Measurements from ENCODE around the gene MYO10.

MYO10 gene

DNA sequence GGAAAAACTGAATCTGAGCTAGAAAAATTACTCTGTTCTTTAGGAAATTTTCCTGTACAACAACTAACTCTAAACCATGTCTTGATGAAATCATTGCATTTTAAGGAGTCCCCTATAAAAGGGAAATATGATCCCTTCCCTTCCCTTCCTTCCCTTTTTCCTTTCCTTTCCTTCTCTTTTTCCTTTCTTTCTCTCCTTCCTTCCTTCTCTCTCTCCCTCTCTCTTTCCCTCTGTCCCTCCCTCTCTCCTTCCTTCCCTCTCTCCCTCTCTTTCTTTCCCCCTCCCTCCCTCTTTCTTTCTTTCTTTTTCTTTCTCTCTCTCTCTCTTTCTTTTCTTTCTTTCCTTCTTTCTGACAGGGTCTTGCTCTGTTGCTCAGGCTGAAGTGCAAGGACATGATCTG, 42.2 kb upstream of the MYO10 start:
- TF ChIP-seq, protein P1, sequence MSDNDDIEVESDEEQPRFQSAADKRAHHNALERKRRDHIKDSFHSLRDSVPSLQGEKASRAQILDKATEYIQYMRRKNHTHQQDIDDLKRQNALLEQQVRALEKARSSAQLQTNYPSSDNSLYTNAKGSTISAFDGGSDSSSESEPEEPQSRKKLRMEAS (IDR thresholded peaks at IDR 0.05), result no peak
- no peak for TF ChIP-seq TCF12 (IDR thresholded peaks at IDR 0.05; ENCODE audit: low read depth)
- no peak for TF ChIP-seq TEAD4 (IDR thresholded peaks at IDR 0.05)
- no peak for TF ChIP-seq CREB1 (IDR thresholded peaks at IDR 0.05; ENCODE audit: low read depth)
- TF ChIP-seq CEBPB (IDR thresholded peaks at IDR 0.05), result no peak

DNA sequence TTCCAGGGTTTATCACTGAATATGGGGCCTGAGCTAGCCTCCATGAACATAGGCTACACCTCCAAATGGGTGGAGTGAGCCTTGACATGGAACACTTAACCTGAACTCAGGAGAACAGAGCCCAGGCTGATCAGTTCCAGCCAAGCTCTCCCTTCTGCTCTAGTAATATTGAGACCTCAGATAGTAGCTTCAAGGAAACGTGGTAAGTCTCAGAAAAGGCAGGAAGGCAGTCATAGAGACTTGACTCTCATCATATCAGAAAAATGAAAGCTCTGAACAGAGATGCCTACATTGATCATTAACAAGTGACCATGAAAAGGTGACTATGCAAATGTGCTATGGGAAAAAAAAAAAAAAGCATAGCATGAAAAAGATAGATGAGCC, 40.5 kb upstream of the MYO10 start:
- no peak for TF ChIP-seq TAF1 (IDR thresholded peaks at IDR 0.05; ENCODE audit: low read depth)
- TF ChIP-seq, protein P2, sequence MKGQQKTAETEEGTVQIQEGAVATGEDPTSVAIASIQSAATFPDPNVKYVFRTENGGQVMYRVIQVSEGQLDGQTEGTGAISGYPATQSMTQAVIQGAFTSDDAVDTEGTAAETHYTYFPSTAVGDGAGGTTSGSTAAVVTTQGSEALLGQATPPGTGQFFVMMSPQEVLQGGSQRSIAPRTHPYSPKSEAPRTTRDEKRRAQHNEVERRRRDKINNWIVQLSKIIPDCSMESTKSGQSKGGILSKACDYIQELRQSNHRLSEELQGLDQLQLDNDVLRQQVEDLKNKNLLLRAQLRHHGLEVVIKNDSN (IDR thresholded peaks at IDR 0.05), result no peak
- TF ChIP-seq TCF12 (IDR thresholded peaks at IDR 0.05; ENCODE audit: low read depth), result no peak

DNA sequence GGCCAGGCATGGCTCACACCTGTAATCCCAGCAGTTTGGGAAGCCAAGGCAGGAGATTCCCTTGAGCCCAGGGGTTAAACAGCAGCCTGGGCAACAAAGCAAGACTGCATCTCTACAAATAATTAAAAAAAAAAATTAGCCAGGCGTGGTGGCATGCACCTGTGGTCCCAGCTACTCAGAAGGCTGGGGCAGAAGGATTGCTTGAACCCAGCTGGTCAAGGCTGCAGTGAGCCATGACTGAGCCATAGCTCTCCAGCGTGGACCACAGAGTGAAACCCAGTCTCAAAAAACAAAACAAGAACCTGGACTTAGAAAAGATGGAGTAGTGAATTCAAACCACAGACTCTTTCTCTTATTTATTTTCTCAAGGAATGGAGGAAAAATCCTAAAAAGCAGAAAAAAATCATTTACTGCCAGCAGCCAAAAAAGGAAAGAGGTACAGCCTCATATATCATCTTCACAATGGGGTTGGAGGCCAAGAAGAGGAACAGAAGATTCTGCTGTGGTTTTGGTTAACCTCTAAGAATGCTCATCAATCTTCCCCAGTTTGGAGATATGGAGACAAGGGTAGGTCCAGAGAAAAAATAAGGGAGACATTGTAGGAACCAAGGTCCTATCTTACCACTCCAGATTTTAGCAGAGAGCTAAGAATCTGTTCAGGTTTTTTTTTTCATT, 40.0 kb upstream of the MYO10 start:
- TF ChIP-seq RAD21 (IDR thresholded peaks at IDR 0.05; ENCODE audit: low read depth), result no peak
- TF ChIP-seq EP300 (IDR thresholded peaks at IDR 0.05; ENCODE audit: borderline replicate concordance), result no peak
- no peak for TF ChIP-seq ZBTB7A (IDR thresholded peaks at IDR 0.05; ENCODE audit: low read depth)
- TF ChIP-seq, protein P2 (IDR thresholded peaks at IDR 0.05), result no peak
- no peak for TF ChIP-seq TCF12 (IDR thresholded peaks at IDR 0.05; ENCODE audit: low read depth)
- TF ChIP-seq CEBPB (IDR thresholded peaks at IDR 0.05), result no peak
- TF ChIP-seq EGR1 (IDR thresholded peaks at IDR 0.05), result no peak
- no peak for TF ChIP-seq FOXM1 (IDR thresholded peaks at IDR 0.05; ENCODE audit: borderline replicate concordance, low read depth)
- no peak for TF ChIP-seq YY1 (IDR thresholded peaks at IDR 0.05; ENCODE audit: low read depth)
- TF ChIP-seq, protein P3, sequence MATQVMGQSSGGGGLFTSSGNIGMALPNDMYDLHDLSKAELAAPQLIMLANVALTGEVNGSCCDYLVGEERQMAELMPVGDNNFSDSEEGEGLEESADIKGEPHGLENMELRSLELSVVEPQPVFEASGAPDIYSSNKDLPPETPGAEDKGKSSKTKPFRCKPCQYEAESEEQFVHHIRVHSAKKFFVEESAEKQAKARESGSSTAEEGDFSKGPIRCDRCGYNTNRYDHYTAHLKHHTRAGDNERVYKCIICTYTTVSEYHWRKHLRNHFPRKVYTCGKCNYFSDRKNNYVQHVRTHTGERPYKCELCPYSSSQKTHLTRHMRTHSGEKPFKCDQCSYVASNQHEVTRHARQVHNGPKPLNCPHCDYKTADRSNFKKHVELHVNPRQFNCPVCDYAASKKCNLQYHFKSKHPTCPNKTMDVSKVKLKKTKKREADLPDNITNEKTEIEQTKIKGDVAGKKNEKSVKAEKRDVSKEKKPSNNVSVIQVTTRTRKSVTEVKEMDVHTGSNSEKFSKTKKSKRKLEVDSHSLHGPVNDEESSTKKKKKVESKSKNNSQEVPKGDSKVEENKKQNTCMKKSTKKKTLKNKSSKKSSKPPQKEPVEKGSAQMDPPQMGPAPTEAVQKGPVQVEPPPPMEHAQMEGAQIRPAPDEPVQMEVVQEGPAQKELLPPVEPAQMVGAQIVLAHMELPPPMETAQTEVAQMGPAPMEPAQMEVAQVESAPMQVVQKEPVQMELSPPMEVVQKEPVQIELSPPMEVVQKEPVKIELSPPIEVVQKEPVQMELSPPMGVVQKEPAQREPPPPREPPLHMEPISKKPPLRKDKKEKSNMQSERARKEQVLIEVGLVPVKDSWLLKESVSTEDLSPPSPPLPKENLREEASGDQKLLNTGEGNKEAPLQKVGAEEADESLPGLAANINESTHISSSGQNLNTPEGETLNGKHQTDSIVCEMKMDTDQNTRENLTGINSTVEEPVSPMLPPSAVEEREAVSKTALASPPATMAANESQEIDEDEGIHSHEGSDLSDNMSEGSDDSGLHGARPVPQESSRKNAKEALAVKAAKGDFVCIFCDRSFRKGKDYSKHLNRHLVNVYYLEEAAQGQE (IDR thresholded peaks at IDR 0.05; ENCODE audit: low read depth), result no peak
- no peak for TF ChIP-seq NFIC (IDR thresholded peaks at IDR 0.05)
- TF ChIP-seq, protein P1 (IDR thresholded peaks at IDR 0.05), result no peak

DNA sequence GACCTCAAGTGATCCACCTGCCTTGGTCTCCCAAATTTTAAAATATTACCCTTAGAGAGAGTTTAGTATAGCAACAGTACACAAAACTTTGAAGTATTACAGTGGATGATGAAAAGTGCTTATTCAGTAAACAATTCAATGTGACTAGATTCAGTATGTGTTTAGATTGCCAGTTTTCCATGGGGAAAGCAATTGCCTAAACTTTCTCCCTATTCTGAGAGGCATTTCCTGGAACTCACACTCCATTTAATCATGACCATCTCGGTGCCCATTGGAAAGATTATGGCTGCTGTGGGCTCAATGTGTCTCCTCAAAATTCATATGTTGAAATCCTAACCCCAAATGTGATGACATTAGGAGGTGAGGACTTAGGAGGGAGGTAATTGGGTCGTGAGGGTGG, 38.9 kb upstream of the MYO10 start:
- TF ChIP-seq, protein P3 (IDR thresholded peaks at IDR 0.05; ENCODE audit: low read depth), result no peak
- TF ChIP-seq TCF12 (IDR thresholded peaks at IDR 0.05; ENCODE audit: low read depth), result no peak
- TF ChIP-seq, protein P2 (IDR thresholded peaks at IDR 0.05), result no peak
- TF ChIP-seq NFIC (IDR thresholded peaks at IDR 0.05), result no peak
- no peak for TF ChIP-seq FOXM1 (IDR thresholded peaks at IDR 0.05; ENCODE audit: borderline replicate concordance, low read depth)
- TF ChIP-seq TEAD4 (IDR thresholded peaks at IDR 0.05), result no peak
- TF ChIP-seq EP300 (IDR thresholded peaks at IDR 0.05; ENCODE audit: borderline replicate concordance), result no peak

DNA sequence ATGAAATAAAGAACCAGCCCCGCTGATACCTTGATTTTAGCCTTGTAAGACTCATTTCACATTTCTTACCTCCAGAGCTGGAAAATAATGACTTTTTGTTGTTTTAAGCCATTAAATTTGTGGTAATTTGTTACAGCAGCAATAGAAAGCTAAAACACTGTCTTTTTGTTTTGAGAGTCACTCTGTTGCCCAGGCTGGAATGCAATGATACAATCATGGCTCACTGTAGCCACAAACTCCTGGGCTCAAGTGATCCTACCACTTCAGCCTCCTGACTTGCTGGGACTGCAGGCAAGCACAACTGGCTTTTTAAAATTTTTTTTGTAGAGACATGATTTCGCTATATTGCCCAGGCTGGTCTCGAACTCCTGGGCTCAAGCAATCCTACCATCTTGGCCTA, 34.7 kb upstream of the MYO10 start:
- TF ChIP-seq, protein P1 (IDR thresholded peaks at IDR 0.05), result no peak
- TF ChIP-seq FOXM1 (IDR thresholded peaks at IDR 0.05; ENCODE audit: borderline replicate concordance, low read depth), result no peak
- TF ChIP-seq CREB1 (IDR thresholded peaks at IDR 0.05; ENCODE audit: low read depth), result no peak

DNA sequence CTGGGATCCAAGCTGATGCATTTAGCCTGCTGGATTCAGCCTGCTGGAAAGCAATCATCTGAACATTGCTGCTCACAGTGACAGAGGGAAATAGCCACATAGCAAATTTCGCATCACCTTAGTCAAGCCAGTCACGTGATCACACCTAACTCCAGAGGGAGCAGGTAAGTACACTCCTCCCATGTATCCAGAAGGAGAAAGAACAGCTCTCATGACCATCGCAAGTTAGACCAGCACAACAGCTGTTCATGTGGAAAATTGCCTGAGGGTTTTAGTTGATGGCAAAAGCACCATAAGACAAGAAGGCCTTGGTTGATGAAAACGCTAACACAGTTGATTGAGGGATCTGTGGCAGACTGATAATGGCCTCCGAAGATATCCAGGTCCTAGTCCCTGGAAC, 34.2 kb upstream of the MYO10 start:
- TF ChIP-seq, protein P1 (IDR thresholded peaks at IDR 0.05), result no peak
- TF ChIP-seq, protein P2 (IDR thresholded peaks at IDR 0.05), result 0 out of 2 replicates have a peak, but pooled peaks have one; percentile 29
